K562 (cell line): ENCODE data around the gene MBP. TPM values are rescaled to one million over a fixed set of nuclear protein-coding genes. Genes with fewer than 3 reads are reported as not detected.

Experiments used
- ATAC-seq: fragments of 200-7000 bp; cut with Tn5 transposase; 3 replicates; pipeline ENCODE4 v1.9.1; 2020; ENCODE audit warnings: moderate library complexity
- BruUV-seq: library from RNA; stranded (reverse); fragments of 400-500 nt; replicated peaks from 2 replicates; lab custom pipeline; 2021; lab: Mats Ljungman, UMichigan
- CTCF ChIA-PET: fragments of 300-600 bp; formaldehyde crosslinking; extraction: SDS; loops from one replicate; lab custom pipeline; 2021; ENCODE audit warnings: low intra/inter-chr PET ratio; lab: Yijun Ruan, JAX
- POLR2A ChIA-PET: fragments of 300-600, 350-650 bp; sonication (Branson Sonifier 250); formaldehyde crosslinking; extraction: SDS; loops from one replicate; lab custom pipeline; 2021; ENCODE audit warnings: antibody characterized with exemption, inconsistent platforms; lab: Yijun Ruan, JAX
- DNase-seq, 4 experiments: peaks; one replicate each; pipeline versions ENCODE4 v3.0.0 to v3.0.0-alpha.2; 2011 to 2018; ENCODE audit warnings: low spot score in 3 of 4, mixed read lengths in 3 of 4; ENCODE audit errors: extremely low read depth in 1 of 4
- FAIRE-seq: peaks from 2 replicates; lab custom pipeline; 2011; peaks lifted over from hg19 to GRCh38; lab: Jason Lieb, UNC
- H2AFZ ChIP-seq: 2 replicates; pipeline ENCODE4 v1.6.0; 2011; ENCODE audit warnings: low read depth, low read length, control low read depth, inconsistent platforms
- H3K27ac ChIP-seq: fragments of 200-600 bp; 3 replicates; pipeline ENCODE4 v1.8.0; 2011; ENCODE audit warnings: low read depth, mild to moderate bottlenecking, control low read depth, inconsistent platforms, low read length, moderate library complexity, mixed read lengths; ENCODE audit errors: extremely low read depth
- H3K27me3 ChIP-seq, 2 experiments: fragments of 300-600 bp in 1 of 2; 2 replicates in 1 of 2; 3 replicates in 1 of 2; pipeline versions ENCODE4 v1.6.0 to v1.8.0; 2011; ENCODE audit warnings: inconsistent platforms in 2 of 2, low read length in 2 of 2, mild to moderate bottlenecking in 1 of 2, mixed read lengths in 1 of 2, moderate library complexity in 1 of 2; ENCODE audit not compliant: control insufficient read depth in 2 of 2, insufficient read depth in 2 of 2
- H3K36me3 ChIP-seq: fragments of 300-600 bp; 3 replicates; pipeline ENCODE4 v1.8.0; 2011; ENCODE audit warnings: mild to moderate bottlenecking, low read length, inconsistent platforms; ENCODE audit not compliant: control insufficient read depth, insufficient read depth
- H3K4me1 ChIP-seq, 2 experiments: fragments of 200-600 bp in 1 of 2; replicated peaks in 1 of 2; 2 replicates in 1 of 2; 3 replicates in 1 of 2; pipeline versions ENCODE4 v1.5.1 to v1.8.0; 2011; ENCODE audit warnings: inconsistent platforms in 2 of 2, low read length in 2 of 2, mild to moderate bottlenecking in 1 of 2, mixed read lengths in 1 of 2, moderate library complexity in 1 of 2; ENCODE audit not compliant: control insufficient read depth in 2 of 2, insufficient read depth in 2 of 2
- H3K4me2 ChIP-seq: 2 replicates; pipeline ENCODE4 v1.6.1; 2011; ENCODE audit warnings: low read length, control low read depth, inconsistent platforms, mixed read lengths; ENCODE audit not compliant: insufficient read depth
- H3K4me3 ChIP-seq: fragments of 200-600 bp; sonication (generic), shearing (Covaris generic); 2 replicates; pipeline ENCODE4 v1.5.1; 2016; ENCODE audit warnings: control low read depth, inconsistent platforms
- H3K79me2 ChIP-seq: fragments of 200-600 bp; 3 replicates; pipeline ENCODE4 v1.8.0; 2011; ENCODE audit warnings: low read length, inconsistent platforms; ENCODE audit not compliant: control insufficient read depth, insufficient read depth
- H3K9ac ChIP-seq, 2 experiments: 2 replicates each; pipeline versions ENCODE4 v1.6.0 to v1.6.1; 2011; ENCODE audit warnings: low read depth in 2 of 2, low read length in 2 of 2, control low read depth in 1 of 2, inconsistent platforms in 1 of 2, mild to moderate bottlenecking in 1 of 2, mixed read lengths in 1 of 2; ENCODE audit not compliant: insufficient read depth in 1 of 2
- H3K9me1 ChIP-seq: one replicate; pipeline ENCODE4 v1.6.0; 2011; ENCODE audit warnings: inconsistent platforms, mild to moderate bottlenecking, low read length, moderate library complexity; ENCODE audit not compliant: control insufficient read depth, insufficient read depth
- H3K9me3 ChIP-seq: replicated peaks from 2 replicates; pipeline ENCODE4 v1.5.1; 2011; ENCODE audit warnings: low read depth, low read length, inconsistent platforms; ENCODE audit not compliant: control insufficient read depth, insufficient read depth
- H4K20me1 ChIP-seq: replicated peaks from 2 replicates; pipeline ENCODE4 v1.6.1; 2011; ENCODE audit warnings: low read length, inconsistent platforms, mixed read lengths; ENCODE audit not compliant: control insufficient read depth, insufficient read depth
- BCLAF1 ChIP-seq, 2 experiments: fragments of 450-650 bp in 1 of 2; IDR thresholded peaks; 2 replicates each; pipeline ENCODE4 v1.6.1; 2011 to 2017; ENCODE audit warnings: low read depth in 2 of 2, antibody characterized with exemption in 1 of 2, borderline replicate concordance in 1 of 2, low read length in 1 of 2, mild to moderate bottlenecking in 1 of 2, mixed read lengths in 1 of 2; ENCODE audit not compliant: control insufficient read depth in 1 of 2
- CCAR2 ChIP-seq: fragments of 200-400 bp; formaldehyde crosslinking; IDR thresholded peaks from 2 replicates; pipeline ENCODE4 v1.6.1; 2017; ENCODE audit warnings: mild to moderate bottlenecking, low read depth, low read length
- CREBBP ChIP-seq: IDR thresholded peaks from one replicate; pipeline ENCODE4 v1.6.1; 2012; ENCODE audit warnings: low read depth, mild to moderate bottlenecking, control low read depth, inconsistent platforms, low read length
- LEF1 ChIP-seq: fragments of 450-650 bp; IDR thresholded peaks from 2 replicates; pipeline ENCODE4 v1.6.1; 2016; ENCODE audit warnings: mild to moderate bottlenecking
- PYGO2 ChIP-seq: fragments of 450-650 bp; IDR thresholded peaks from 2 replicates; pipeline ENCODE4 v1.6.1; 2016; ENCODE audit warnings: mild to moderate bottlenecking, missing genetic modification characterization, moderate library complexity, missing compliant biosample characterization
- ZBTB26 ChIP-seq: fragments of 450-650 bp; formaldehyde crosslinking; IDR thresholded peaks from 2 replicates; pipeline ENCODE4 v1.4.0; 2022; ENCODE audit warnings: missing genetic modification characterization
- ZNF436 ChIP-seq: fragments of 250-450, 450-650 bp; sonication (Bioruptor Pico); formaldehyde crosslinking; IDR thresholded peaks from 2 replicates; pipeline ENCODE4 v1.7.0; 2020; ENCODE audit warnings: mild to moderate bottlenecking
- WGBS: fragments of 100-300 bp; shearing (Covaris generic); methylation state at CpG from one replicate; pipeline ENCODE4 v1.1.6; 2016; ENCODE audit warnings: low coverage, mixed read lengths; ENCODE audit not compliant: insufficient coverage; ENCODE audit errors: missing lambda C conversion rate; 5-methylcytosine and 5-hydroxymethylcytosine counted together
- in situ Hi-C: fragments of 300-500 bp; cut with MboI; formaldehyde crosslinking; loops from 4 replicates; pipeline ENCODE4 v1.15.0; 2018; ENCODE audit warnings: inconsistent platforms, mixed read lengths
- intact Hi-C: fragments of 100-400 bp; cut with micrococcal nuclease; formaldehyde crosslinking; loops from 2 replicates; pipeline ENCODE4 v1.14.2; 2022
- polyA plus RNA-seq, 8 experiments: library from polyadenylated mRNA; depleted of rRNA in 4 of 8; stranded (reverse) in 5 of 8; unstranded in 3 of 8; fragments of >200 nt; fragmentation: Nextera tagmentation in 2 of 8; fragmentation: Illumina TruSeq in 1 of 8; extraction: Ambion mirVana in 2 of 8; extraction: Trizol in 1 of 8; gene quantifications; 2 replicates each; pipeline versions ENCODE4 v1.2.1 to v1.2.3, GENCODE V29; 2011 to 2014; ENCODE audit warnings: inconsistent platforms in 1 of 8, missing spikeins in 1 of 8
- total RNA-seq, 7 experiments: library from RNA; depleted of rRNA in 6 of 7; stranded (reverse); fragments of >200 nt in 6 of 7; fragmentation: Illumina TruSeq in 2 of 7; extraction: Trizol in 2 of 7; gene quantifications; 2 replicates each; pipeline versions ENCODE4 v1.2.1 to v1.2.3, GENCODE V29; 2011 to 2021; ENCODE audit warnings: low replicate concordance in 1 of 7
- TF ChIP-seq, protein P1 (sequence below): fragments of 450-650 bp; IDR thresholded peaks from 2 replicates; pipeline ENCODE4 v1.6.1; 2017; ENCODE audit warnings: mild to moderate bottlenecking, moderate library complexity
- TF ChIP-seq, protein P2 (sequence below): fragments of 250-450 bp; sonication (Bioruptor Pico); IDR thresholded peaks from 2 replicates; pipeline ENCODE4 v1.4.0; 2020; ENCODE audit warnings: mild to moderate bottlenecking

Gene MBP
- total and polyA plus RNA-seq, 9 of the 15 experiments (the other 6 are each of a cell fraction or from before 2014, with no cell fraction given): 0.09 TPM; not detected in 8

DNA sequence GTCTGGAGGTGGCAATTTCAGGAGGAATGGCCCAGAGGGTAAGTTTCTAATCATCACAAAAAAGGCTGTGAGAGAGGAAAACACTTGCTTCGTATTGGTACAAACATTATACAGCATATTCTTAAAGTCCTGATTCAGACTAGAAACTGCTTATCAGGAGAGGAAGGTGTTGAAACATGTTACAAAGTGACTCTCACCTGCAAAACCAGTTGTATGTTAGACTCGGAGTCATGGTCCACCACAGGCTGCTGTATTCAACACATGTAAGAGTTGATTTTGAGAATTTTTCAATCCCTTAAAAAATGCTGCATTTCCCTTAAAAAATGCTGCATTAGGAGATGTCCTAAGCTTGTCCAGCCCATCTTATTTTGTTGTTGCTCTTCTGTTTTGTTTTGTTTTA is 61.5 kb downstream of the MBP start:
- DNase-seq (no peak), ATAC-seq (no peak), FAIRE-seq (no peak)
- ChIA-PET POLR2A (no interaction called here), CTCF (no interaction called here)
- no peaks in the 10 kb centered on the region for H3K79me2 ChIP-seq
- no peaks in the 10 kb centered on the region for H3K4me1 ChIP-seq
- H3K27ac ChIP-seq: no peak overlapping the region
- H3K9me1 ChIP-seq: no peaks in the 10 kb centered on the region
- BruUV-seq: no TSS peak
- intact Hi-C loops: no loop called here
- no peaks in the 10 kb centered on the region for H4K20me1 ChIP-seq
- H3K27me3 ChIP-seq: peaks cover 4 to 38% of the 10 kb centered on the region in 2 experiments; a peak in 4 of 5 replicates
- H2AFZ ChIP-seq: no peak overlapping the region
- no peak overlapping the region for H3K4me3 ChIP-seq
- no peaks in the 10 kb centered on the region for H3K36me3 ChIP-seq
- H3K9ac ChIP-seq: no peak overlapping the region
- no peak overlapping the region for H3K4me2 ChIP-seq
- H3K9me3 ChIP-seq: no peaks in the 10 kb centered on the region
- 0% methylated on average over 2 of the region's 2 CpGs for WGBS
- in situ Hi-C loops: no loop called here
- TF ChIP-seq ZBTB26 (CRISPR knock-in tag) (no peak), CCAR2 (no peak), CREBBP (no peak), PYGO2 (no peak), BCLAF1 (IDR thresholded peaks at IDR 0.05; ENCODE audit: borderline replicate concordance in 1 of 2, control insufficient read depth in 1 of 2, low read depth in 2 of 2, low read length in 1 of 2) (no peak), ZNF436 (no peak), LEF1 (no peak)
- TF ChIP-seq, protein P1, sequence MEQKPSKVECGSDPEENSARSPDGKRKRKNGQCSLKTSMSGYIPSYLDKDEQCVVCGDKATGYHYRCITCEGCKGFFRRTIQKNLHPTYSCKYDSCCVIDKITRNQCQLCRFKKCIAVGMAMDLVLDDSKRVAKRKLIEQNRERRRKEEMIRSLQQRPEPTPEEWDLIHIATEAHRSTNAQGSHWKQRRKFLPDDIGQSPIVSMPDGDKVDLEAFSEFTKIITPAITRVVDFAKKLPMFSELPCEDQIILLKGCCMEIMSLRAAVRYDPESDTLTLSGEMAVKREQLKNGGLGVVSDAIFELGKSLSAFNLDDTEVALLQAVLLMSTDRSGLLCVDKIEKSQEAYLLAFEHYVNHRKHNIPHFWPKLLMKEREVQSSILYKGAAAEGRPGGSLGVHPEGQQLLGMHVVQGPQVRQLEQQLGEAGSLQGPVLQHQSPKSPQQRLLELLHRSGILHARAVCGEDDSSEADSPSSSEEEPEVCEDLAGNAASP: no peak
- TF ChIP-seq, protein P2, sequence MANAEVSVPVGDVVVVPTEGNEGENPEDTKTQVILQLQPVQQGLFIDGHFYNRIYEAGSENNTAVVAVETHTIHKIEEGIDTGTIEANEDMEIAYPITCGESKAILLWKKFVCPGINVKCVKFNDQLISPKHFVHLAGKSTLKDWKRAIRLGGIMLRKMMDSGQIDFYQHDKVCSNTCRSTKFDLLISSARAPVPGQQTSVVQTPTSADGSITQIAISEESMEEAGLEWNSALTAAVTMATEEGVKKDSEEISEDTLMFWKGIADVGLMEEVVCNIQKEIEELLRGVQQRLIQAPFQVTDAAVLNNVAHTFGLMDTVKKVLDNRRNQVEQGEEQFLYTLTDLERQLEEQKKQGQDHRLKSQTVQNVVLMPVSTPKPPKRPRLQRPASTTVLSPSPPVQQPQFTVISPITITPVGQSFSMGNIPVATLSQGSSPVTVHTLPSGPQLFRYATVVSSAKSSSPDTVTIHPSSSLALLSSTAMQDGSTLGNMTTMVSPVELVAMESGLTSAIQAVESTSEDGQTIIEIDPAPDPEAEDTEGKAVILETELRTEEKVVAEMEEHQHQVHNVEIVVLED (CRISPR knock-in tag): no peak
